Measurements from ENCODE around the gene PGBD1.

PGBD1 gene

DNA sequence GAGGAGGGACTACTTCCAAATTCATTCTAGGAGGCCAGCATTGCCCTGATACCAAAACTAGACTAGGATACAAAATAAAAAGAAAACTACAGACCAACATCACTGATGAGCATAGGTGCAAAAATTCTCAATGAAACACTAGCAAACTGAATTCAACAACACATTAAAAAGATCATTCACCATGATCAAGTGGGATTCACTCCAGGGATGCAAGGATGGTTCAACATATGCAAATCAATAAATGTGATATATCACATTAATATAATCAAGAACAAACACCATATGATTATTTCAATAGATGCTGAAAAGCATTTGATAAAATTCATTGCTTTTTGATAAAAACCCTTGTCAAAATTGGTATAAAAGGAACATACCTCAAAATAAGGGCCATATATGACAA is 10.2 kb downstream of the PGBD1 start:
- H3K23ac ChIP-seq (ENCODE audit: low read length), result no peak overlapping the region
- no peak overlapping the region for H2AFZ ChIP-seq (ENCODE audit: insufficient read depth, low read length, poor library complexity)
- no peak overlapping the region for H3K9ac ChIP-seq (ENCODE audit: low read length)
- H3K4me2 ChIP-seq (ENCODE audit: low read length), result no peak overlapping the region
- H4K91ac ChIP-seq (ENCODE audit: low read depth, low read length), result no peak overlapping the region
- no peak overlapping the region for H4K12ac ChIP-seq (ENCODE audit: low read depth, low read length)
- H4K8ac ChIP-seq (ENCODE audit: low read depth, low read length), result no peak overlapping the region
- no peak overlapping the region for H2BK120ac ChIP-seq (ENCODE audit: insufficient read depth, low read length, poor library complexity)
- peaks cover 4 to 9% of the 10 kb centered on the region in 2 experiments for H3K36me3 ChIP-seq (ENCODE audit: control insufficient read depth in 1 of 2, insufficient read depth in 2 of 2, low read length in 2 of 2)
- no peak overlapping the region for H3K4ac ChIP-seq (ENCODE audit: low read depth, low read length)
- no peak overlapping the region for H3K27ac ChIP-seq (ENCODE audit: low read depth, low read length)
- no peaks in the 10 kb centered on the region for H3K79me2 ChIP-seq (ENCODE audit: control insufficient read depth, insufficient read depth, low read length, poor library complexity)
- peaks cover 2 to 3% of the 10 kb centered on the region in 2 experiments for H3K4me1 ChIP-seq (ENCODE audit: control insufficient read depth in 1 of 2, insufficient read depth in 2 of 2, low read length in 2 of 2)
- H3K4me3 ChIP-seq (ENCODE audit: low read depth, low read length), result no peak overlapping the region
- no peak overlapping the region for H3K14ac ChIP-seq (ENCODE audit: low read length)
- no peaks in the 10 kb centered on the region for H3K79me1 ChIP-seq (ENCODE audit: low read length)
- H3K9me3 ChIP-seq (ENCODE audit: insufficient read depth, low read depth, low read length), result no peaks in the 10 kb centered on the region
- H2BK12ac ChIP-seq (ENCODE audit: low read length), result no peak overlapping the region
- no peaks in the 10 kb centered on the region for H3K27me3 ChIP-seq (ENCODE audit: insufficient read depth, low read length)
- DNase-seq, result no peak
- no peak overlapping the region for H2AK5ac ChIP-seq (ENCODE audit: low read length)
- H2BK5ac ChIP-seq (ENCODE audit: low read depth, low read length, poor library complexity), result no peak overlapping the region
- no peak overlapping the region for H3K18ac ChIP-seq (ENCODE audit: low read length)

DNA sequence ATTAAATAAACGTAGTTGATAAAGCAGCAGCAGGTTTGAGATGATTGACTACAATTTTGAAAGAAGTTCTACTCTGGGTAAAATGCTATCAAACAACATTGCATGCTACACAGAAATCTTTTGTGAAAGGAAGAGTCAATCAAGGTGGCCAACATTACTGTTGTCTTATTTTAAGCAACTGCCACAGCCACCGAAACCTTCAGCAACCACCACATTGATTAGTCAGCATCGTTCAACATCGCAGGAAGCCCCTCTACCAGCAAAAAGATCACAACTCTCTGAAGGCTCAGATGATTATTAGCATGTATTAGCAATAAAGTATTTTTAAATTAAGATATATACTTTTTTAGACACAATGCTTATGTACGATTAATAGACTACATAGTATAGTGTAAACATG is 14.0 kb downstream of the PGBD1 start:
- no peaks in the 10 kb centered on the region for H3K79me2 ChIP-seq (ENCODE audit: control insufficient read depth, insufficient read depth, low read length, poor library complexity)
- no peak overlapping the region for H2BK120ac ChIP-seq (ENCODE audit: insufficient read depth, low read length, poor library complexity)
- H3K9me3 ChIP-seq (ENCODE audit: insufficient read depth, low read depth, low read length), result no peaks in the 10 kb centered on the region
- H3K18ac ChIP-seq (ENCODE audit: low read length), result no peak overlapping the region
- no peak overlapping the region for H3K4ac ChIP-seq (ENCODE audit: low read depth, low read length)
- H2AFZ ChIP-seq (ENCODE audit: insufficient read depth, low read length, poor library complexity), result no peak overlapping the region
- H4K91ac ChIP-seq (ENCODE audit: low read depth, low read length), result no peak overlapping the region
- H3K36me3 ChIP-seq (ENCODE audit: control insufficient read depth in 1 of 2, insufficient read depth in 2 of 2, low read length in 2 of 2), result peaks cover 2 to 3% of the 10 kb centered on the region in 2 experiments
- H3K14ac ChIP-seq (ENCODE audit: low read length), result no peak overlapping the region
- no peaks in the 10 kb centered on the region for H3K27me3 ChIP-seq (ENCODE audit: insufficient read depth, low read length)
- peaks cover 4 to 6% of the 10 kb centered on the region in 2 experiments for H3K4me1 ChIP-seq (ENCODE audit: control insufficient read depth in 1 of 2, insufficient read depth in 2 of 2, low read length in 2 of 2)
- no peak overlapping the region for H3K4me2 ChIP-seq (ENCODE audit: low read length)
- H4K8ac ChIP-seq (ENCODE audit: low read depth, low read length), result no peak overlapping the region
- no CpG with 5 or more reads among the region's 5 CpGs for WGBS (ENCODE audit: extremely low coverage, insufficient coverage, insufficient read length)
- no peak overlapping the region for H3K23ac ChIP-seq (ENCODE audit: low read length)
- H2AK5ac ChIP-seq (ENCODE audit: low read length), result no peak overlapping the region
- H3K27ac ChIP-seq (ENCODE audit: low read depth, low read length), result no peak overlapping the region
- no peak overlapping the region for H2BK12ac ChIP-seq (ENCODE audit: low read length)
- H2BK5ac ChIP-seq (ENCODE audit: low read depth, low read length, poor library complexity), result no peak overlapping the region
- DNase-seq, result no peak
- H3K79me1 ChIP-seq (ENCODE audit: low read length), result no peaks in the 10 kb centered on the region
- no peak overlapping the region for H4K12ac ChIP-seq (ENCODE audit: low read depth, low read length)
- no peak overlapping the region for H3K4me3 ChIP-seq (ENCODE audit: low read depth, low read length)
- H3K9ac ChIP-seq (ENCODE audit: low read length), result no peak overlapping the region

DNA sequence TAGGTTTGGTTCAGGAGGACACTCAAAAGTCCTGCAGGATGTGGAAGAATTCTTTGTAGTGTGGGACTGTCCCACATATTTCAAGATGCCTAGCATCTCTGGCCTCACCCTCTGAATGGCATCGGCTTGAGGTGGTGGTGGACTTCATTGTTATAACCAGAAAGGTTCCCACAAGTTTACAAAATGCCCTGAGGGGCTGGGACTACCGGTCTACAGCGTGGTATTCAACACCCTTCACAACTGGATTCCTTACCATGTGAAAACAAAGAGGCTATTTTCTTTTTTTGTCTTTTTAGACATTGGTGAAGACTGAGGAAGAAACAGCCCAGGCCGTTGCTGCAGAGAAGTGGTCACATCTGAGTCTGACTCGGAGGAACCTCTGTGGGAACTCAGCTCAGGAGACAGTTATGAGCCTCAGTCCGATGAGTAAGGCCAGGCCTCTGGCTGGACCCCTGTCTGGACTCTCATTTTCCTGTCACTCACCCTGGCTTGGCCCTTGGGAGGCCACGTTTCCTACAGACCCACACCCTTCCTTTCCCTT is 15.2 kb downstream of the PGBD1 start:
- Histone ChIP-seq H3K79me1 (ENCODE audit: low read length) (no peaks in the 10 kb centered on the region), H2BK120ac (ENCODE audit: insufficient read depth, low read length, poor library complexity) (no peak overlapping the region), H3K23ac (ENCODE audit: low read length) (no peak overlapping the region), H3K27me3 (ENCODE audit: insufficient read depth, low read length) (no peaks in the 10 kb centered on the region), H3K27ac (ENCODE audit: low read depth, low read length) (no peak overlapping the region), H4K12ac (ENCODE audit: low read depth, low read length) (no peak overlapping the region), H3K36me3 (ENCODE audit: control insufficient read depth in 1 of 2, insufficient read depth in 2 of 2, low read length in 2 of 2) (peaks cover 5 to 6% of the 10 kb centered on the region in 2 experiments), H2AK5ac (ENCODE audit: low read length) (no peak overlapping the region), H3K18ac (ENCODE audit: low read length) (no peak overlapping the region), H2BK12ac (ENCODE audit: low read length) (no peak overlapping the region), H4K8ac (ENCODE audit: low read depth, low read length) (no peak overlapping the region), H3K9me3 (ENCODE audit: insufficient read depth, low read depth, low read length) (no peaks in the 10 kb centered on the region), H3K4me2 (ENCODE audit: low read length) (no peak overlapping the region), H2AFZ (ENCODE audit: insufficient read depth, low read length, poor library complexity) (no peak overlapping the region), H3K4me3 (ENCODE audit: low read depth, low read length) (no peak overlapping the region), H3K79me2 (ENCODE audit: control insufficient read depth, insufficient read depth, low read length, poor library complexity) (no peaks in the 10 kb centered on the region), H2BK5ac (ENCODE audit: low read depth, low read length, poor library complexity) (no peak overlapping the region), H3K4ac (ENCODE audit: low read depth, low read length) (no peak overlapping the region), H4K91ac (ENCODE audit: low read depth, low read length) (no peak overlapping the region), H3K9ac (ENCODE audit: low read length) (no peak overlapping the region), H3K14ac (ENCODE audit: low read length) (no peak overlapping the region), H3K4me1 (ENCODE audit: control insufficient read depth in 1 of 2, insufficient read depth in 2 of 2, low read length in 2 of 2) (peaks cover 4 to 6% of the 10 kb centered on the region in 2 experiments)
- DNase-seq, result no peak
- WGBS (ENCODE audit: extremely low coverage, insufficient coverage, insufficient read length), result no CpG with 5 or more reads among the region's 7 CpGs

DNA sequence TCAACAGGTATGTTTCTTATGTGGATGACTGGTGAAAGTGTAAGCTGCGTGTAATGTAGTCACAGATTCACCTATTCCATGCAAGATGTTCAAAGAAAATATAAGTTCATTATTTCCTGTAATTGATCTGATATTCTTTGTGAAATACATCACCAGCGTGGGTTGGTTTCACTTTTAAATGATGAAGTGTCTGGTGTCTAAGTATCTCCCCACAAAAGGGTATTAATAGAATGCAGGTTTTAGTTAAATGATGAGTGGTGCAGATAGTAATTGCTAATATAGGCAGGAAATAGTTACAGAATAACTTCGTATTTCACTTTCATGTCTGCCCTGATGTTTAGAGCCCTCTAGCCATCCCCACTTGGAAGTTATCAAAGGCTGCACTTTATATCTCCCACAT is 22.2 kb downstream of the PGBD1 start:
- Histone ChIP-seq H3K23ac (ENCODE audit: low read length) (no peak overlapping the region), H3K79me1 (ENCODE audit: low read length) (no peaks in the 10 kb centered on the region), H4K12ac (ENCODE audit: low read depth, low read length) (no peak overlapping the region), H2BK120ac (ENCODE audit: insufficient read depth, low read length, poor library complexity) (no peak overlapping the region), H3K4me3 (ENCODE audit: low read depth, low read length) (no peak overlapping the region), H2BK5ac (ENCODE audit: low read depth, low read length, poor library complexity) (no peak overlapping the region), H3K79me2 (ENCODE audit: control insufficient read depth, insufficient read depth, low read length, poor library complexity) (no peaks in the 10 kb centered on the region), H2AFZ (ENCODE audit: insufficient read depth, low read length, poor library complexity) (no peak overlapping the region), H3K4me2 (ENCODE audit: low read length) (no peak overlapping the region), H2AK5ac (ENCODE audit: low read length) (no peak overlapping the region), H4K8ac (ENCODE audit: low read depth, low read length) (no peak overlapping the region), H3K36me3 (ENCODE audit: control insufficient read depth in 1 of 2, insufficient read depth in 2 of 2, low read length in 2 of 2) (peaks cover 3 to 7% of the 10 kb centered on the region in 2 experiments), H4K91ac (ENCODE audit: low read depth, low read length) (no peak overlapping the region), H3K18ac (ENCODE audit: low read length) (no peak overlapping the region), H3K14ac (ENCODE audit: low read length) (no peak overlapping the region), H3K27ac (ENCODE audit: low read depth, low read length) (no peak overlapping the region), H2BK12ac (ENCODE audit: low read length) (no peak overlapping the region), H3K9ac (ENCODE audit: low read length) (no peak overlapping the region), H3K4me1 (ENCODE audit: control insufficient read depth in 1 of 2, insufficient read depth in 2 of 2, low read length in 2 of 2) (no peaks in the 10 kb centered on the region), H3K9me3 (ENCODE audit: insufficient read depth, low read depth, low read length) (no peaks in the 10 kb centered on the region), H3K27me3 (ENCODE audit: insufficient read depth, low read length) (no peaks in the 10 kb centered on the region), H3K4ac (ENCODE audit: low read depth, low read length) (no peak overlapping the region)
- no CpG with 5 or more reads among the region's 3 CpGs for WGBS (ENCODE audit: extremely low coverage, insufficient coverage, insufficient read length)
- DNase-seq, result no peak
